Osteocyte (in vitro differentiated cells): ENCODE results near the gene ARMH4. TPM values are rescaled to one million over a fixed set of nuclear protein-coding genes. Genes with fewer than 3 reads are reported as not detected.
A peak's percentile ranks its signal among the peaks of the same experiment; 100 is the strongest.
"Not testable (repeated sequence)": the region's sequence is repeated elsewhere in the genome, so short reads cannot be mapped to it uniquely, and the experiment has no call there.

Experiments
- DNase-seq: peaks from one replicate; pipeline ENCODE4 v3.0.0; 2021; ENCODE audit warnings: mixed read lengths; ENCODE audit not compliant: unreplicated experiment; ENCODE audit errors: extremely low spot score
- H3K27ac Mint-ChIP-seq: one replicate; pipeline ENCODE4 v1.8.0; 2021; ENCODE audit warnings: mild to moderate bottlenecking, mixed read lengths; ENCODE audit not compliant: unreplicated experiment
- H3K27me3 Mint-ChIP-seq: one replicate; pipeline ENCODE4 v1.8.0; 2021; ENCODE audit warnings: mixed read lengths; ENCODE audit not compliant: unreplicated experiment
- H3K36me3 Mint-ChIP-seq: one replicate; pipeline ENCODE4 v1.8.0; 2021; ENCODE audit warnings: mixed read lengths; ENCODE audit not compliant: unreplicated experiment
- H3K4me1 Mint-ChIP-seq: one replicate; pipeline ENCODE4 v1.8.0; 2021; ENCODE audit warnings: mixed read lengths; ENCODE audit not compliant: unreplicated experiment
- H3K4me3 Mint-ChIP-seq: one replicate; pipeline ENCODE4 v1.8.0; 2021; ENCODE audit warnings: mild to moderate bottlenecking, moderate library complexity, mixed read lengths; ENCODE audit not compliant: unreplicated experiment
- H3K9me3 Mint-ChIP-seq: one replicate; pipeline ENCODE4 v1.8.0; 2021; ENCODE audit warnings: mixed read lengths; ENCODE audit not compliant: unreplicated experiment
- CTCF ChIP-seq: fragments of 200-600 bp; sonication (generic); IDR thresholded peaks from 2 replicates; pipeline ENCODE4 v1.5.0; 2021; ENCODE audit warnings: antibody characterized with exemption, mild to moderate bottlenecking, moderate library complexity
- total RNA-seq: library from RNA; stranded (reverse); gene quantifications from 2 replicates; pipeline ENCODE4 v1.2.1, GENCODE V29; 2021

Gene ARMH4
- total RNA-seq, 1 donor from 2014 or later: 13.9 TPM

GRCh38 chr14:58133739-58134138 lies 18.3 kb downstream of the ARMH4 start:
- no peaks in the 10 kb centered on the region for H3K27me3 Mint-ChIP-seq
- no peak for TF ChIP-seq CTCF
- no peaks in the 10 kb centered on the region for H3K4me1 Mint-ChIP-seq
- peaks cover 4% of the 10 kb centered on the region for H3K36me3 Mint-ChIP-seq
- no peak overlapping the region for H3K4me3 Mint-ChIP-seq
- no peak overlapping the region for H3K27ac Mint-ChIP-seq
- DNase-seq: no peak
- no peaks in the 10 kb centered on the region for H3K9me3 Mint-ChIP-seq

GRCh38 chr14:58131386-58131785 lies 20.6 kb downstream of the ARMH4 start:
- no peak overlapping the region for H3K4me3 Mint-ChIP-seq
- TF ChIP-seq CTCF: peak; percentile 10
- peaks cover under 1% of the 10 kb centered on the region for H3K9me3 Mint-ChIP-seq
- no peak overlapping the region for H3K27ac Mint-ChIP-seq
- H3K4me1 Mint-ChIP-seq: no peaks in the 10 kb centered on the region
- DNase-seq: no peak
- no peaks in the 10 kb centered on the region for H3K27me3 Mint-ChIP-seq
- H3K36me3 Mint-ChIP-seq: peaks cover 2% of the 10 kb centered on the region

GRCh38 chr14:58130116-58130782 lies 21.8 kb downstream of the ARMH4 start:
- no peak overlapping the region for H3K27ac Mint-ChIP-seq
- no peak for DNase-seq
- peaks cover 5% of the 10 kb centered on the region for H3K36me3 Mint-ChIP-seq
- no peak overlapping the region for H3K4me3 Mint-ChIP-seq
- no peak for TF ChIP-seq CTCF
- peaks cover 9% of the 10 kb centered on the region for H3K9me3 Mint-ChIP-seq
- no peaks in the 10 kb centered on the region for H3K4me1 Mint-ChIP-seq
- no peaks in the 10 kb centered on the region for H3K27me3 Mint-ChIP-seq

- no peak for TF ChIP-seq CTCF
- Mint-ChIP-seq H3K27ac (no peak overlapping the region), H3K36me3 (peaks cover 5% of the 10 kb centered on the region), H3K27me3 (no peaks in the 10 kb centered on the region), H3K9me3 (peaks cover 9% of the 10 kb centered on the region), H3K4me3 (no peak overlapping the region), H3K4me1 (no peaks in the 10 kb centered on the region)
- DNase-seq: no peak
Observed at GRCh38 chr14:58129208-58129607, 22.8 kb downstream of the ARMH4 start.

- DNase-seq: no peak
- H3K27me3 Mint-ChIP-seq: no peaks in the 10 kb centered on the region
Observed at GRCh38 chr14:58128416-58128815, 23.6 kb downstream of the ARMH4 start.

GRCh38 chr14:58122546-58122945 lies 29.5 kb downstream of the ARMH4 start:
- not testable (repeated sequence) for H3K4me1 Mint-ChIP-seq, H3K9me3 Mint-ChIP-seq, H3K36me3 Mint-ChIP-seq, H3K27me3 Mint-ChIP-seq, H3K27ac Mint-ChIP-seq, H3K4me3 Mint-ChIP-seq, DNase-seq

More at GRCh38 chr14:58128416-58128815, 23.6 kb downstream of the ARMH4 start:
- Mint-ChIP-seq H3K9me3 (peaks cover 9% of the 10 kb centered on the region), H3K36me3 (peaks cover 5% of the 10 kb centered on the region), H3K4me3 (no peak overlapping the region), H3K4me1 (no peaks in the 10 kb centered on the region), H3K27ac (no peak overlapping the region)
- no peak for TF ChIP-seq CTCF
